CD4-positive, alpha-beta T cell treated with Interleukin-10 for 1 hour (primary cell): Measurements from ENCODE around the gene ABLIM2.

Source experiments
- DNase-seq: peaks from one replicate; pipeline ENCODE4 v3.0.0-alpha.2; 2020

Gene ABLIM2

GRCh38 chr4:8039290-8039689 is 119.3 kb downstream of the ABLIM2 start:
- DNase-seq, result no peak

GRCh38 chr4:8038719-8039251 is 119.8 kb downstream of the ABLIM2 start:
- no peak for DNase-seq

DNA sequence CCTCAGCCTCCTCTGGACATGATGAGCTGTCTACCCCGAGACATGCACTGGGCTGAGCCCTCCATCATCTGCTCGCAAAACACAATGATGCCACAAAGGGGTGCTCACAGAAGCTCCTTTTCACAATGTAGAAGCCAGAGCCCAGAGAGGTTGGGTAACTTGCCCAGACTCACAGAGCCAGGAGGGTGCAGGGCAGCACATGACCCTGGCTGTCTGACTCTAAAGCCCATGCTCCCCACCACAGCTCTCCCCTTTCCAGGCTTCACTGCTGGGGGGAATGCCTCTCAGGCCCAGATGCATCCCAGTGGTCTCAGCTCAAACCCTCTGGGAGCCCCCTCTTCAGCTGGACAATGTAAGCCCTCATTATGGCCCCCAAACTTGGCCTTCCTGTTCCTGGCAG is 120.5 kb downstream of the ABLIM2 start:
- no peak for DNase-seq

DNA sequence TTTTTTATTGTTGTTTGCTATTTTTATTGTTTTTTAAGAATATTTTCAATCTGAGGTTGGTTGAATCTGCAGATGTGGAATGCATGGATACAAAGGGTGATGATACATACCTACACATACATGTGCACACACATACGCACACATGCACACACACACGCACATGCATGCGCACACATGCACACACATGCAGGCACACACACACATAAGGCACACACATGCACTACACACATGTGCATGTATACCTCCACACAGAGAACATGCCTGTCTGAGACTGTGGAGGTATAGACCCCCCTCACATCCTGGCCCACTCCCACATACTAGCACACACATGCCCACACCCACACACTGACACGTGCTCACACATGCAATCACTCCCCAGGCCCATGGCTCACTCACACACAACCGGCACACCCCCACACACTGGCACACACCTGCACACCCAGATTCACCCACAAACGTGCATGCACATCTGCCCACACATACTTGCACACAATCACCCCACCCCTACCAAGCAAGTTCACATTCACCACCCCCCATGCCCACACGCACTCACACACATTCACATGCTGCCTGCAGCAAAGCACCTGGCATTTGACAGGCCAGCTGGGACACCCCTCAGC is 121.4 kb downstream of the ABLIM2 start:
- no peak for DNase-seq

DNA sequence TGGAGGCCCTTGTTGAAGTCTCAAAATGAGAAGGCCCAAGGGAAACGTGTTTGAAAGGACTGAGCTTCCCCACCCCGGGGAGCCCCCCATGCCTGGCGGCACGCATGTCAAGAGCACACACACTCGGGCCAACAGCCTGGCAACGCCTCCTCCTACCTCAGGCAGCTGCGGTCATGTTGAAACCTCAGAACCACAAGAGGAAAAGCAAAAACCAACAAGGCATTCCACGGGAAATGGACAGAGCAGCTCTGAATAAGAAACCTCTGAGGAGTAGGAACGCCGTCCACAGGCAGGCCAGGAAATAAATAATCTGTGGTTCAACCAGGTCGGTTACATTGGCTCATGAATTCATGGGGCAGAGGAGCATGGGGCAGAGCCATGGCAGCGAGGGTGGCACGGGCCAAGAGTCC is 123.2 kb downstream of the ABLIM2 start:
- no peak for DNase-seq

GRCh38 chr4:8033829-8034528 is 124.6 kb downstream of the ABLIM2 start:
- no peak for DNase-seq

DNA sequence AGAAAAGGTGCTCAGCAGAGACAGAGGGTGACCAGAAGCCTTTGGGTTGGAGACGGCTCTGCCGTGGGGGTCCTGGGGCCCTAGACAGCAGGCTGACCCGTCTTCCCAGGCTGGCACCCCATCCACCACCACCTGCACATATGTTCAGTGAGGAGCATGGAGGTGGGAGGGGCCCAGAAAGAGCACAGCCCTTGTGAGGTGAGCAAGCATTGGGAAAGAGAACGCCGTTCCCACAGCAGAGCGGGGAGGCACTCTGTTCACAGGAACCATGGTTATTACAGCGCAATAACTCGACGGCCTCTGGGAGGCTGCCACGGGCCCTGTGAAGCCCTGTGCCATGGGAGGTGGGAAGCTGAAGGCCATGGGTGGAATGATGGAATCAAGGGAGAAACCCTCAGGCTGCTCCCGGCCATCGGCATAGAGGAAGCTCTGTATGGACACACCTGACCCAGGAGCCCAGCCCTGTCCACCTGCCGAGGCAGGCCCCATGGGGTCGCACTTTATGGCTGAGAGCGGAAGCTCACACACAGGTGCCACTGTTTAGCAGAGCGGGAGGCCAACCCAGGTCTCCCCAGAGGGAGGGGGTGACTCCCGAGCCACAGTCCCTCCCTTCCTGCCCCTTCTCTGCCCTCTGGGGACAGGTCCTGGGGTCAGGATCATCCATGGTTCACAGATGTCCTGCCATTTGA is 125.4 kb downstream of the ABLIM2 start:
- DNase-seq, result no peak

DNA sequence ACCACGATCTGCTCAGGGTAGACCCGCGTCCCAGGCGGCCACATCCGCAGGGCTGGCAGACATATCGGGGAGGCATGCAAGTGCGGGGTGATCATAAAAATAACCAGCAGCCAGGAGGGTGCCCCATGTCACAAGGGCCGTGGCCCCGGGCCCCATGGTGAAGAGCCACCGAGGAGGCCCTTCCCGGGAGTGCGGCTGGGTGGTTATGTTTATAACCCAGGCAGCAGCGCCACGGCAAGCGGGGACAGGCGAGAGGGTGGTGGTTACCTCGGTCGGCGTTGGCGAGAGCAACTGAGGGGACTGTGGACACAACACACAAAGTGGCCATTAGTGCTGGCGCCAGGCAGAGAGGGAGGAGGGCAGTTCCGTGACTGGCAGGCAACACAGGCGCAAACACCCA is 126.2 kb downstream of the ABLIM2 start:
- DNase-seq, result no peak

DNA sequence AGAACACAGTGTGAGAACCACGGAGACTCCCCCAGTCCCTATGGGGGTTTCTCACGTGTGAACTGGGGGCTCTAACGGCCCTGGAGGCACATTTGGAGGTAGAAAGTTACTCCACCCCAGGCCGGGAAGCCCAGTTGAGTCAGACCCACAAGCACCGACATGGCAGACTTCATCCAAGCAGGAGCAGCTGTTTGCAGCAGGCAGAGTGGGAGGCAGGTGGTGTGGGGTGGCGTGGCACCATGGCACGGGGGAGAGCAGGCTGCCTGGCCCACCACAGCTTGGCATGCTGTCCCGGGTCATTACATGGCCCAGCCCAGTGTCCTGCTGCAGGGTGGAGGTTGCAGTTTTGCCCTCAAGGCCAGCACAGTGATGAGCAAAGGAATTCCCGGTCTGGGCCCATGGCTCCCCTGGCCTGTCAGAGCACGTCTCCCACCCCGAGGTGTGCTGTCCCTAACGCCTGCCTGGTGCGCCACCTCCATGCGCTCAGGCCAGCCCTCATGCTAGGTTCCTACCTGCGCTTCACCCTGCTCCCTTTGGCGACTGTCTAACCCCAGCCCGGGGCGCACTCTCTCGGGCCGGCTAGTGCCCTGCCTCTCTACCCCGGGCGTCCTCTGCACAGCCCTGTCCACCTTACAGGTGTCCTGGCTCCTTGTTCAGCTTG is 128.4 kb downstream of the ABLIM2 start:
- DNase-seq, result no peak

DNA sequence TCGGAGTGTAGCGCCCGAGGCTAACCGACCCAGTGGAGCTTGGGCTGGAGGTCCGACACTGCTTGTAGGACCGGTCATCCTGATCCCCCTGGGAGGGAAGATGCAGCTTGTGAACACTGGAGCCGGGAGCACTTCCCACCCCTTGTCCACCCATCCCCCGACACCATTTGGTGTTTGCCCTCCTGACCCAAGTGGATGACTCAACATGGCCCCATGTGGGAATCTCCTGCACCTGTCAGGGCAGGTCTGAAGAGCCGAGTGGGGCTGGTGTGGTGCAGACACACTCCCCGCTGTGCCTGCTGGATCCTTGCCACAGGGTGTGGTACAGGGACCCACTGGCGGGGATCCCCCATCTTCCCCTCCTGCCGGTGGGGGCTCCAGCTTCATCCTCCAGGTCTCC is 128.9 kb downstream of the ABLIM2 start:
- no peak for DNase-seq

- no peak for DNase-seq
These were observed 129.6 kb downstream of the ABLIM2 start for GRCh38 chr4:8028884-8029568.

DNA sequence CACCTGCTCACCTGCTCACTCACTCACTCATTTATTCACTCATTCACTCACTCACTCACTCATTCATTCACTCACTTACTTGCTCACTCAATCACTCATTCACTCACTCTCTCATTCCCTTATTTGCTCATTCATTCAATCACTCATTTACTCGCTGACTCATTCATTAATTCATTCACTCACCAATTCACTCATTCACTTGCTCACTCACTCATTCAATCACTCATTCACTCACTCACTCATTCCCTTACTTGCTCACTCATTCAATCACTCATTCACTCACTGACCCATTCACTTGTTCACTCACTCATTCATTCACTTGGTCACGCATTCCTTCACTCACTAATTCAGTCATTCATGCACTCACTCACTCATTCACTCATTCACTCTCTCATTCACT is 130.2 kb downstream of the ABLIM2 start:
- DNase-seq, result no peak

GRCh38 chr4:8026453-8026852 is 132.2 kb downstream of the ABLIM2 start:
- no peak for DNase-seq

GRCh38 chr4:8025668-8026067 is 132.9 kb downstream of the ABLIM2 start:
- DNase-seq, result no peak

GRCh38 chr4:8024073-8024786 is 134.4 kb downstream of the ABLIM2 start:
- DNase-seq, result no peak

- no peak for DNase-seq
These were observed 134.9 kb downstream of the ABLIM2 start for GRCh38 chr4:8023696-8024033.

DNA sequence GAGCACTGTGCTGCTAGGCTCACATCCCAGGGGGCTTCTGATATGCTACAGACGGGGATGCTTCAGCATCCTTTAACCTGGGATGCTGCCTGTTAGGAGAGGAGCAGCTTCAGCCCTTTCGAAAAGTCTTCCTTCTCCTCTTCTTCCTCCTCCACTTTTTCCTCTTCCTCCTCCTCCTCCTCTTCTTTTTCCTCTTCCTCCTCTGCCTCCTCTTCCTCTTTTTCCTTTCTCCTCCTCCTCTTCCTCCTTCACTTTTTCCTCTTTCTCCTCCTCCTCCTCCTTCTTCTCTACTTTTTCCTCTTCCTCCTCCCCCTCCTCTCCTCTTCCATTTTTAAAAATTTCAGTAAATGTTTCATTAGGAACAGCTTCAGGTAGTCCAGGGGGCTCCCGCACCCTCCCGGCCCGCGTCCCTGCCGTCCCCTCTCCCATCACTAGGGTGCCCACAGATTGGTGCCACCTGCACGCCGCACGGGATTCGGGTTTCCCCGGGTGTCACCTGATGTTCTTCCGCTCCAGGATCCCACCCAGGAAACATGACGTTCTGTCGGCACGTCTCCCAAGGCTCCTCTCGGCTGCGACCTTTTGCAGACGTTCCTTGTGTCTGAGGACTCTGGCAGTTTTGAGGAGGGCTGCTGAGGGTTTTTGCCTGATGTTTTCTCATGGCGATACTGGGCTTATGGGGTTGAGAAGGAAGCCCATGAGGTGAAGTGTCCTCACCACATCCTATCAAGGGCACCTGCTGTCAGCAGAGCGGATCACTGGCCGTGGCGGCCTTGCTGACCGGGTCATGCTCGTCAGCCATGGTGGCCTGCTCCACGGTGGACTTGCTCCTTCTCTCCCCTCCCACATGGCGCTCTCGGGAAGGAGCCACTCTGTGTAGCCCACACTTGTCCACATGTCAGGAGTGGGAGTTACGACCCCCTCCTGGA is 135.6 kb downstream of the ABLIM2 start:
- no peak for DNase-seq

DNA sequence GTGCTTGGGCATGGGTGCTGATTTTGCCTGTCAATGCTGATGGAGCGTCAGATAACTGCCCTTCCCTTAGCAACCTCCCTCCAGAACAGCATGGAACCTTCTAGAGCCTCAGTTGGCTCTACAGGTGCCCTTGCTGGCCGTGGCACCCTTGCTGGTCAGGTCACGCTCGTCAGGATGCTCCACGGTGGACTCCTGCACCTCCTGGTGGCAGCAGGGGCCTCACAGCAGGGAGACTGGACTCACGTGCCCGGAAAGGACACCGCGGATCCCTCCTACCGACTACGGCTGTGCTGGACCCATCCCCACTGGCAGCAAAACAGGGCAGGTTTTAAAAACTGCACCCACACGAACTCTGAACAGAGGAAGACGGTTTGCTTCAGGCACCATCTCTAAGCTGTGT is 136.8 kb downstream of the ABLIM2 start:
- no peak for DNase-seq

DNA sequence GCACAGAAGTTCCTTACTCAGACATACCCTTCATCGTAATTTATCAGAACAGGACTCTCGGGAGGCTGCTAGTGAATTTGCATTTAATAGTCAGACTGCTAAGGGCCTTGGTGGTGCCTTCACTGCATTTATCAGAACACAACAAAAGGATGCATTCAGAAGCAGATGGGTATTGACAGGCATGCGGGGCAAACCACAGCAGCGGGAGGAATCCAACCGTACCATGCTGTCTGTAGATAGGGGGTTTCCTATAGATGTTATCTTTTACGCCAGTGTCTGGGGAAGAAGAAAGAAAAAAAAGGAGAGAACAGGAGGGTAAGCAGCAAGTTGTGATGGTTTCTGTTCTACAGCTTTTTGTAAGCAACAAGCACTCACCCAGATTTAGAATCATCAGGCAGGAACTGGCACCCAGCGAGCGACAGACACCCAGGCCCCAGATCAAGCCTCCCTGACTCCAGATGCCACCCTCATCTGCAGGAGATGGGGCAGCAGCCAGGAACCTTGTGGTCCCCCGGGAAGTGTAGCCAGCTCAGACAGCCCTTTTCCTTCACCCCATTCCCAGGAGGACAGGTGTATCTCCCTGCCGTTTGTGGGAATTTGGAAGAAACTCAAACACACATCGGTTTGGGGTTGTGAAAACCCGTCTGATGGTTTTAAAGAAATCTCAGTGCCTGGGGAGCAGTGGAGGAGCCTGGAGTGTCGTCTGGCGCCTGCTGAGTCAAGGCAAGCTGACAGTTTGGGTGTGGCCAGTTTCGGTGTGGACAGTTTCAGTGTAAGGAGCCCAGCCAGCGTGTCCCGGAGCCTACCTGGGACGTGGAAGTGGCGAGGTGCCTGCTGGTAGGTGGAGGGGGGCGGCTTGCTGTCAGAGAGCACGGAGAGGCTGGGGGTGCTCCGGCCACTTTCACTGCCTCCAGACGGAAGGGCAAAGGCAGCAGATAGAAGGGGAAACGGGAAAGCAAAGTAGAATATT is 138.9 kb downstream of the ABLIM2 start:
- DNase-seq, result no peak

- no peak for DNase-seq
These were observed 142.1 kb downstream of the ABLIM2 start for GRCh38 chr4:8016527-8016926.
